OCI-LY1 (cell line): ENCODE data around the gene RAD23A.

Experiments used
- CTCF ChIP-seq: fragments of 200-600 bp; sonication (generic), shearing (Covaris generic); IDR thresholded peaks from 2 replicates; pipeline ENCODE4 v1.5.1; 2017; ENCODE audit warnings: mild to moderate bottlenecking, antibody characterized with exemption, low read length, moderate library complexity, mixed read lengths
- EZH2 ChIP-seq: fragments of 200-600 bp; sonication (generic), shearing (Covaris generic); IDR thresholded peaks from 2 replicates; pipeline ENCODE4 v1.8.0; 2017; ENCODE audit warnings: borderline replicate concordance, mixed run types, mild to moderate bottlenecking, antibody characterized with exemption, low read length, moderate library complexity, mixed read lengths

- no peak for TF ChIP-seq CTCF
- TF ChIP-seq EZH2, result no peak
Measured at GRCh38 chr19:12986726-12987125, 41.1 kb downstream of the RAD23A start.
